ENCODE results near the gene PCMTD2.

- TF ChIP-seq CTCF (tag by site-specific recombination; IDR thresholded peaks at IDR 0.05) (no peak), ZNF121 (tag by site-specific recombination; IDR thresholded peaks at IDR 0.05) (no peak), BCL11A (tag by site-specific recombination; IDR thresholded peaks at IDR 0.05; ENCODE audit: low read depth) (no peak), ZNF19 (tag by site-specific recombination; IDR thresholded peaks at IDR 0.05; ENCODE audit: low read depth) (no peak), ZNF76 (tag by site-specific recombination; IDR thresholded peaks at IDR 0.05; ENCODE audit: borderline replicate concordance, low read depth) (no peak), ZNF366 (tag by site-specific recombination; conservative IDR thresholded peaks at IDR 0.05) (no peak), REST (tag by site-specific recombination; IDR thresholded peaks at IDR 0.05) (no peak)
Measured at GRCh38 chr20:64254156-64254555, 1.4 kb upstream of the PCMTD2 start.
